HT-29 (cell line): ENCODE data around the gene MITF. TPM values are rescaled to one million over a fixed set of nuclear protein-coding genes. Genes with fewer than 3 reads are reported as not detected.

Experiments
- small RNA-seq: library from RNA; depleted of rRNA; stranded (forward); fragments of <200 nt; gene quantifications from one replicate; pipeline ENCODE3, GENCODE V24; 2014
- total RNA-seq: library from RNA; depleted of rRNA; stranded (reverse); fragments of >200 nt; shearing (Covaris generic); gene quantifications from 2 replicates; pipeline ENCODE4 v1.2.3, GENCODE V29; 2014

MITF gene
- total RNA-seq, 1 experiment from 2014 or later = not detected

Small RNA genes lying within 50 kb of the gene (small RNA-seq; reads per million reads assigned to genes)
- gene RN7SL418P = not detected
